ENCODE measurements around the gene C10orf120.

Gene C10orf120

DNA sequence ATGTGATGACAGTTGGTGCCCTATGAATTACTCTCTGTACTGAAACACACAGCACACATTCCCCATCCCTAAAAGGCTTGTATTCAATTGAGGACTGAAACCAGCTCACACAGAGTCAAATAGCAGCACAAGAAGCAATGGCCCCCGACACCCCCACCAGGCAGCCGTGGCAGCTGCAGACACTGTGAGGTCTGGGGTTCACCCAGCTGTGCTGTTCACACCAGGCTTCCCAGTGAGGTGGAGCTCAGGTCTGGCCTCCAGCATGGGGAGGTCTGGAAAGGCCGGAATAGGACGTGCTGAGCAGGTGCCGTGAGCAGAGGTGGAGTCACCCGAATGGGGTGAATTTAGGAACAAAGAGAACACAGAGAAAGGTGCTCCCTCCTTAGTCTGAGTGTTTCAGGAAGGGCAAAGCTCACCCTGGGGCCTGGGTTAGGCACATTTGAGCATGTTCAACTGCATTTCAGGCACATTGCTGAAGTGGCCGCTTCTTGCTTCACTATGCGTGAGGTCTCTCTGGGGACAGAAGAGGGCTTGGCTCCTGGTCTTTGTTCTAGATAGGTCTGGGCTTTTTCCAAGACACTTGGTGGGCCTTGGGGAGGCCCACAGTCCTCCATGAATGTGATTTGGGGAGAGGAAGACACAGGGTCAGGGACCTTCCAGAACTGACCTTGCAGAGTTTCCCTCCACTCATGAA lies 41.1 kb downstream of the C10orf120 start:
- TF ChIP-seq, protein P1, sequence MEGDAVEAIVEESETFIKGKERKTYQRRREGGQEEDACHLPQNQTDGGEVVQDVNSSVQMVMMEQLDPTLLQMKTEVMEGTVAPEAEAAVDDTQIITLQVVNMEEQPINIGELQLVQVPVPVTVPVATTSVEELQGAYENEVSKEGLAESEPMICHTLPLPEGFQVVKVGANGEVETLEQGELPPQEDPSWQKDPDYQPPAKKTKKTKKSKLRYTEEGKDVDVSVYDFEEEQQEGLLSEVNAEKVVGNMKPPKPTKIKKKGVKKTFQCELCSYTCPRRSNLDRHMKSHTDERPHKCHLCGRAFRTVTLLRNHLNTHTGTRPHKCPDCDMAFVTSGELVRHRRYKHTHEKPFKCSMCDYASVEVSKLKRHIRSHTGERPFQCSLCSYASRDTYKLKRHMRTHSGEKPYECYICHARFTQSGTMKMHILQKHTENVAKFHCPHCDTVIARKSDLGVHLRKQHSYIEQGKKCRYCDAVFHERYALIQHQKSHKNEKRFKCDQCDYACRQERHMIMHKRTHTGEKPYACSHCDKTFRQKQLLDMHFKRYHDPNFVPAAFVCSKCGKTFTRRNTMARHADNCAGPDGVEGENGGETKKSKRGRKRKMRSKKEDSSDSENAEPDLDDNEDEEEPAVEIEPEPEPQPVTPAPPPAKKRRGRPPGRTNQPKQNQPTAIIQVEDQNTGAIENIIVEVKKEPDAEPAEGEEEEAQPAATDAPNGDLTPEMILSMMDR (IDR thresholded peaks at IDR 0.05; ENCODE audit: insufficient read depth, low read length, poor library complexity, severe bottlenecking), result no peak
- Histone ChIP-seq H3K4me3 (replicated peaks; ENCODE audit: low read depth, low read length) (no peak overlapping the region), H3K36me3 (ENCODE audit: control insufficient read depth, insufficient read depth, low read length) (no peaks in the 10 kb centered on the region), H3K27me3 (replicated peaks; ENCODE audit: control insufficient read depth, insufficient read depth, low read length) (peaks cover 5% of the 10 kb centered on the region)
- no peak for DNase-seq (ENCODE audit: extremely low read depth, insufficient read length)

DNA sequence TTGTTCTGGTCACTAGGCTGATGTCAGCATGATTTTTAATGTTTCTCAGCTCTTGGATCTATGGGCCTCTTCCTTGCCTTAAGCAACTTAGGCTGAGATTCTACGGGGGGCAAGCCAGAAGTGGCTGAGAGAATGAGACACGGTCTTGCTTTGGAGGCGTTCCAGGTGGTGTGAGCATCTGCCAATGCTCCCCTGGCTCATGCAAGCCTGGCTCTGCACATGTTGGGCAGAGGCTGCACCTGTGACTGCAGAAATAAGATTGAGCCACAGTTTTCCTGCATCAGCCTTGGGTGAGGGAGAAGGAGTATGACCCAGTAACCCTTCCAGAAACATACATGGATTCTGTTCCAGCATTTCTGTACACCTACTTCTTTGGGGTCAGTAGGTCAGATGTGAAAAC lies 41.9 kb downstream of the C10orf120 start:
- TF ChIP-seq, protein P1 (IDR thresholded peaks at IDR 0.05; ENCODE audit: insufficient read depth, low read length, poor library complexity, severe bottlenecking), result no peak
- Histone ChIP-seq H3K4me3 (replicated peaks; ENCODE audit: low read depth, low read length) (no peak overlapping the region), H3K27me3 (replicated peaks; ENCODE audit: control insufficient read depth, insufficient read depth, low read length) (peaks cover 5% of the 10 kb centered on the region), H3K36me3 (ENCODE audit: control insufficient read depth, insufficient read depth, low read length) (no peaks in the 10 kb centered on the region)
- no peak for DNase-seq (ENCODE audit: extremely low read depth, insufficient read length)

DNA sequence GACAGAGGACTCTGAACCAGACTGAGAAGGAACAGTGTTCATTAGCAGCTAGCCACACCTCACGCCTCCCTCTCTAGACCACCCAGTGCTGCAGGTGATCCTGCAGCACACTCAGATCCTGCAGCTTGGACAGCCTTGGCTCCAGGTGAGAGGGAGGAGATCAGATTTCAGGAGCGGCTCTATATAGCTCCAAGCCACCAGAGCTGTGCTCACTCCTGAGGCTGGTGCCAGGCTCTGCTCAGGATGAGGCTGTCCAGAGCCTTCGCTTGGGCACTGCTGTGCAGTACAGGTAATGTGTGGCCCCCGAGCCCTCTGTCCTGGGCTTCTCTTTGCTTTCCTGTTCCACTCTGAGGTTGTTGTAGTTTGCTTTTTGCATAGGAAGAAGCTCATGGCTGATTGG lies 42.4 kb downstream of the C10orf120 start:
- H3K36me3 ChIP-seq (ENCODE audit: control insufficient read depth, insufficient read depth, low read length), result no peaks in the 10 kb centered on the region
- H3K4me3 ChIP-seq (replicated peaks; ENCODE audit: low read depth, low read length), result no peak overlapping the region
- H3K27me3 ChIP-seq (replicated peaks; ENCODE audit: control insufficient read depth, insufficient read depth, low read length), result peaks cover 5% of the 10 kb centered on the region
- DNase-seq (ENCODE audit: extremely low read depth, insufficient read length), result no peak
- TF ChIP-seq, protein P1 (IDR thresholded peaks at IDR 0.05; ENCODE audit: insufficient read depth, low read length, poor library complexity, severe bottlenecking), result no peak

DNA sequence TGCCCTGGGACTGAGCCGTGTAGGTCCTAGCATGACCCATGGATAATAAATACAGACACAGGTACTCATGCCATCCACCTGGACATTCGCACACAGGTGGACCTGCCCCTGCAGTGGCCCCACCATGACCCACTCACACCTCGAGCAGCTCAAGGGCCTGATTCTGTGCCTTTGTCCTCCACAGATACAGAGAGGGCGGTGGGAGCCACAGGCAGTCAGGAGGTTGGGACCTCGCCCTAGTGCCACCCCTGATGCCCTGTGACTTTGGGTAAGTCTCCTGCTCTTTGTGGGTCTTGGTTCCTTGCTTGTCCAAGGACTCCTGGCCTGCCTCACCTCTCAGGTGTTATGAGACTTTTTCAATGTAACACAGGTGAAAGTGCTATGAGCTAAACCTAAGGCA lies 42.9 kb downstream of the C10orf120 start:
- Histone ChIP-seq H3K27me3 (replicated peaks; ENCODE audit: control insufficient read depth, insufficient read depth, low read length) (peaks cover 5% of the 10 kb centered on the region), H3K4me3 (replicated peaks; ENCODE audit: low read depth, low read length) (no peak overlapping the region), H3K36me3 (ENCODE audit: control insufficient read depth, insufficient read depth, low read length) (no peaks in the 10 kb centered on the region)
- TF ChIP-seq, protein P1 (IDR thresholded peaks at IDR 0.05; ENCODE audit: insufficient read depth, low read length, poor library complexity, severe bottlenecking), result no peak
- DNase-seq (ENCODE audit: extremely low read depth, insufficient read length), result no peak

DNA sequence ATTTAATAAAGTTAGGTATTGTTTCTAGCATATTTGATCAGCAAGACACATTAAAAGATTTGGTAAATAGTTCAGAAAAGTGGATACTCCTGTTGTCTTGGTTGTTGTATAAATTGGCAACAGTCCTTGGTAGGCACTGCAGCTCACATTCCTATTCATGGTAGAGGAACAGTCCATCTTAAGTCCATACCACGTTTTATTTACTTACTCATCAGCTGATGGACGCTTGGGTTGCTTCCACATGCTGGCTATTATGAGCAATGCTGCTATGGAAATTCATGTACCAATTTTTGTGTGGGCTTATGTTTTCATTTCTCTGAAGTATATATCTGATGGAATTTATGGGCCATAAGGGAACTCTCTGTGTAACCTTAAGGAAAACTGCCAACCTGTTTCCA lies 43.3 kb downstream of the C10orf120 start:
- TF ChIP-seq, protein P1 (IDR thresholded peaks at IDR 0.05; ENCODE audit: insufficient read depth, low read length, poor library complexity, severe bottlenecking), result no peak
- no peak for DNase-seq (ENCODE audit: extremely low read depth, insufficient read length)
- H3K4me3 ChIP-seq (replicated peaks; ENCODE audit: low read depth, low read length), result no peak overlapping the region
- H3K27me3 ChIP-seq (replicated peaks; ENCODE audit: control insufficient read depth, insufficient read depth, low read length), result peaks cover 5% of the 10 kb centered on the region
- H3K36me3 ChIP-seq (ENCODE audit: control insufficient read depth, insufficient read depth, low read length), result no peaks in the 10 kb centered on the region

Data from GM06990 (cell line).